ENCODE results near the gene FOXA2.

The FOXA2 gene

GRCh38 chr20:22583773-22584521, 425 bp downstream of the FOXA2 start:
- peak; percentile 79 for DNase-seq

- DNase-seq: no peak
These were observed 1.2 kb downstream of the FOXA2 start for GRCh38 chr20:22582964-22583772.

GRCh38 chr20:22582386-22582963, 1.9 kb downstream of the FOXA2 start:
- DNase-seq: no peak

- DNase-seq: no peak
These were observed 2.7 kb downstream of the FOXA2 start for GRCh38 chr20:22581437-22582385.

- no peak for DNase-seq
These were observed 4.4 kb downstream of the FOXA2 start for GRCh38 chr20:22579711-22580697.

- DNase-seq: no peak
These were observed 5.3 kb downstream of the FOXA2 start for GRCh38 chr20:22579119-22579427.

- no peak for DNase-seq
These were observed 5.9 kb downstream of the FOXA2 start for GRCh38 chr20:22578221-22579118.

GRCh38 chr20:22577515-22578220, 6.7 kb downstream of the FOXA2 start:
- no peak for DNase-seq

- no peak for DNase-seq
These were observed 7.4 kb downstream of the FOXA2 start for GRCh38 chr20:22576733-22577514.

GRCh38 chr20:22576273-22576672, 8.1 kb downstream of the FOXA2 start:
- no peak for DNase-seq

- no peak for DNase-seq
These were observed 8.6 kb downstream of the FOXA2 start for GRCh38 chr20:22575737-22576136.

GRCh38 chr20:22575087-22575721, 9.2 kb downstream of the FOXA2 start:
- no peak for DNase-seq

GRCh38 chr20:22574545-22575086, 9.8 kb downstream of the FOXA2 start:
- DNase-seq: no peak

- DNase-seq: no peak
These were observed 11.9 kb downstream of the FOXA2 start for GRCh38 chr20:22572491-22572890.

- DNase-seq: no peak
These were observed 12.3 kb downstream of the FOXA2 start for GRCh38 chr20:22572023-22572422.

GRCh38 chr20:22569353-22569752, 15.0 kb downstream of the FOXA2 start:
- DNase-seq: no peak

- DNase-seq: no peak
These were observed 15.5 kb downstream of the FOXA2 start for GRCh38 chr20:22568872-22569344.

Data from NCI-H1436 (cell line).